Astrocyte (in vitro differentiated cells and primary cell): Measurements from ENCODE around the gene TRIP13. TPM values are rescaled to one million over a fixed set of nuclear protein-coding genes. Genes with fewer than 3 reads are reported as not detected.
"Not testable (repeated sequence)": the region's sequence is repeated elsewhere in the genome, so short reads cannot be mapped to it uniquely, and the experiment has no call there.

Experiments
- DNase-seq: peaks from one replicate; pipeline ENCODE4 v3.0.0-alpha.2; 2010; ENCODE audit warnings: low read depth
- FAIRE-seq: peaks from 2 replicates; lab custom pipeline; 2011; peaks lifted over from hg19 to GRCh38; lab: Jason Lieb, UNC
- H2AFZ ChIP-seq: 2 replicates; pipeline ENCODE4 v1.6.0; 2012; ENCODE audit warnings: low read depth, low read length, inconsistent platforms
- H3K27ac ChIP-seq: 2 replicates; pipeline ENCODE4 v1.5.1; 2011; ENCODE audit warnings: low read depth, low read length, inconsistent platforms
- H3K27me3 ChIP-seq: 2 replicates; pipeline ENCODE4 v1.6.0; 2011; ENCODE audit warnings: low read length, inconsistent platforms; ENCODE audit not compliant: insufficient read depth
- H3K36me3 ChIP-seq: 2 replicates; pipeline ENCODE4 v1.5.1; 2011; ENCODE audit warnings: low read length, inconsistent platforms; ENCODE audit not compliant: insufficient read depth
- H3K4me1 ChIP-seq: 2 replicates; pipeline ENCODE4 v1.5.1; 2011; ENCODE audit warnings: low read length, inconsistent platforms; ENCODE audit not compliant: insufficient read depth
- H3K4me2 ChIP-seq: 2 replicates; pipeline ENCODE4 v1.6.0; 2012; ENCODE audit warnings: low read length, inconsistent platforms
- H3K4me3 ChIP-seq: 2 replicates; pipeline ENCODE4 v1.5.1; 2011; ENCODE audit warnings: low read depth, mild to moderate bottlenecking, low read length, inconsistent platforms; ENCODE audit not compliant: insufficient read depth
- H3K79me2 ChIP-seq: 2 replicates; pipeline ENCODE4 v1.6.0; 2012; ENCODE audit warnings: mild to moderate bottlenecking, low read length, inconsistent platforms; ENCODE audit not compliant: insufficient read depth
- H3K9ac ChIP-seq: 2 replicates; pipeline ENCODE4 v1.6.0; 2012; ENCODE audit warnings: mild to moderate bottlenecking, low read length, inconsistent platforms
- H3K9me3 ChIP-seq: 2 replicates; pipeline ENCODE4 v1.5.1; 2012; ENCODE audit warnings: low read depth, mild to moderate bottlenecking, low read length, inconsistent platforms; ENCODE audit not compliant: insufficient read depth
- H4K20me1 ChIP-seq: 2 replicates; pipeline ENCODE4 v1.6.0; 2012; ENCODE audit warnings: low read length, inconsistent platforms; ENCODE audit not compliant: insufficient read depth
- H3K27ac Mint-ChIP-seq: one replicate; pipeline ENCODE4 v1.8.0; 2021; ENCODE audit warnings: mild to moderate bottlenecking, mixed read lengths; ENCODE audit not compliant: unreplicated experiment
- H3K27me3 Mint-ChIP-seq: one replicate; pipeline ENCODE4 v1.8.0; 2021; ENCODE audit warnings: low read depth, mixed read lengths; ENCODE audit not compliant: unreplicated experiment
- H3K36me3 Mint-ChIP-seq: one replicate; pipeline ENCODE4 v1.8.0; 2021; ENCODE audit warnings: low read depth, mixed read lengths; ENCODE audit not compliant: unreplicated experiment
- H3K4me1 Mint-ChIP-seq: one replicate; pipeline ENCODE4 v1.8.0; 2021; ENCODE audit warnings: low read depth, mixed read lengths; ENCODE audit not compliant: unreplicated experiment
- H3K4me3 Mint-ChIP-seq: one replicate; pipeline ENCODE4 v1.8.0; 2021; ENCODE audit warnings: mild to moderate bottlenecking, moderate library complexity, mixed read lengths; ENCODE audit not compliant: unreplicated experiment
- H3K9me3 Mint-ChIP-seq: one replicate; pipeline ENCODE4 v1.8.0; 2021; ENCODE audit warnings: mild to moderate bottlenecking, mixed read lengths; ENCODE audit not compliant: unreplicated experiment
- CTCF ChIP-seq: IDR thresholded peaks from 2 replicates; pipeline ENCODE4 v1.5.1; 2011; ENCODE audit warnings: low read depth, mild to moderate bottlenecking, inconsistent platforms, low read length, moderate library complexity; ENCODE audit not compliant: insufficient read depth
- EZH2 ChIP-seq: IDR thresholded peaks from 2 replicates; pipeline ENCODE4 v1.6.1; 2012; ENCODE audit warnings: mild to moderate bottlenecking, low read length, inconsistent platforms; ENCODE audit not compliant: insufficient read depth
- total RNA-seq: library from RNA; stranded (reverse); gene quantifications from 2 replicates; pipeline ENCODE4 v1.2.1, GENCODE V29; 2021

Gene TRIP13
- total RNA-seq, 1 donor from 2014 or later: 7.3 TPM

GRCh38 chr5:852431-853401 is 40.0 kb upstream of the TRIP13 start:
- H3K4me3 ChIP-seq: no peak overlapping the region
- no peak overlapping the region for H2AFZ ChIP-seq
- Mint-ChIP-seq H3K4me1 (no peaks in the 10 kb centered on the region), H3K36me3 (no peaks in the 10 kb centered on the region), H3K27ac (no peak overlapping the region), H3K9me3 (no peaks in the 10 kb centered on the region), H3K27me3 (peaks cover 16% of the 10 kb centered on the region), H3K4me3 (no peak overlapping the region)
- H3K4me1 ChIP-seq: no peaks in the 10 kb centered on the region
- no peaks in the 10 kb centered on the region for H3K9me3 ChIP-seq
- no peaks in the 10 kb centered on the region for H3K79me2 ChIP-seq
- DNase-seq (no peak), FAIRE-seq (no peak)
- peaks cover 11% of the 10 kb centered on the region for H4K20me1 ChIP-seq
- H3K36me3 ChIP-seq: no peaks in the 10 kb centered on the region
- no peak overlapping the region for H3K9ac ChIP-seq
- TF ChIP-seq EZH2: no peak
- TF ChIP-seq CTCF: no peak
- H3K27me3 ChIP-seq: peaks cover 10% of the 10 kb centered on the region
- H3K4me2 ChIP-seq: no peak overlapping the region
- no peak overlapping the region for H3K27ac ChIP-seq

GRCh38 chr5:853416-854090 is 39.1 kb upstream of the TRIP13 start:
- not testable (repeated sequence) for DNase-seq, FAIRE-seq, H3K36me3 ChIP-seq, H3K4me3 Mint-ChIP-seq, H3K9ac ChIP-seq, H3K4me2 ChIP-seq, H3K79me2 ChIP-seq, H3K4me1 Mint-ChIP-seq, H2AFZ ChIP-seq, H3K4me1 ChIP-seq, H3K9me3 Mint-ChIP-seq, H3K27ac Mint-ChIP-seq, H3K36me3 Mint-ChIP-seq, H3K9me3 ChIP-seq, H3K27ac ChIP-seq, H3K4me3 ChIP-seq
- H3K27me3 Mint-ChIP-seq: peaks cover 16% of the 10 kb centered on the region
- Histone ChIP-seq H3K27me3 (peaks cover 10% of the 10 kb centered on the region), H4K20me1 (peaks cover 11% of the 10 kb centered on the region)

- TF ChIP-seq EZH2 (no peak), CTCF (no peak)
- H3K9me3 Mint-ChIP-seq: peaks cover under 1% of the 10 kb centered on the region
- Histone ChIP-seq H3K4me2 (no peak overlapping the region), H3K4me1 (no peaks in the 10 kb centered on the region), H3K27ac (no peak overlapping the region), H4K20me1 (peaks cover 16% of the 10 kb centered on the region), H3K9ac (no peak overlapping the region), H3K79me2 (no peaks in the 10 kb centered on the region), H3K27me3 (peaks cover 10% of the 10 kb centered on the region), H3K9me3 (no peaks in the 10 kb centered on the region), H2AFZ (no peak overlapping the region), H3K4me3 (no peak overlapping the region), H3K36me3 (no peaks in the 10 kb centered on the region)
- peaks cover 6% of the 10 kb centered on the region for H3K36me3 Mint-ChIP-seq
- DNase-seq (no peak), FAIRE-seq (no peak)
- H3K4me3 Mint-ChIP-seq: no peak overlapping the region
- H3K27me3 Mint-ChIP-seq: peaks cover 14% of the 10 kb centered on the region
- no peaks in the 10 kb centered on the region for H3K4me1 Mint-ChIP-seq
- no peak overlapping the region for H3K27ac Mint-ChIP-seq
Measured at GRCh38 chr5:854217-854616, 38.5 kb upstream of the TRIP13 start.
